ENCODE results near the gene ERICH6B.

The ERICH6B gene

GRCh38 chr13:45604892-45605291 lies 10.6 kb downstream of the ERICH6B start:
- Histone ChIP-seq H3K27me3 (peaks cover 0 to 11% of the 10 kb centered on the region in 2 donors), H3K27ac (no peak overlapping the region), H3K36me3 (no peaks in the 10 kb centered on the region), H3K4me1 (no peaks in the 10 kb centered on the region), H3K9me3 (no peaks in the 10 kb centered on the region), H3K4me3 (no peak overlapping the region)
- TF ChIP-seq, protein P1, sequence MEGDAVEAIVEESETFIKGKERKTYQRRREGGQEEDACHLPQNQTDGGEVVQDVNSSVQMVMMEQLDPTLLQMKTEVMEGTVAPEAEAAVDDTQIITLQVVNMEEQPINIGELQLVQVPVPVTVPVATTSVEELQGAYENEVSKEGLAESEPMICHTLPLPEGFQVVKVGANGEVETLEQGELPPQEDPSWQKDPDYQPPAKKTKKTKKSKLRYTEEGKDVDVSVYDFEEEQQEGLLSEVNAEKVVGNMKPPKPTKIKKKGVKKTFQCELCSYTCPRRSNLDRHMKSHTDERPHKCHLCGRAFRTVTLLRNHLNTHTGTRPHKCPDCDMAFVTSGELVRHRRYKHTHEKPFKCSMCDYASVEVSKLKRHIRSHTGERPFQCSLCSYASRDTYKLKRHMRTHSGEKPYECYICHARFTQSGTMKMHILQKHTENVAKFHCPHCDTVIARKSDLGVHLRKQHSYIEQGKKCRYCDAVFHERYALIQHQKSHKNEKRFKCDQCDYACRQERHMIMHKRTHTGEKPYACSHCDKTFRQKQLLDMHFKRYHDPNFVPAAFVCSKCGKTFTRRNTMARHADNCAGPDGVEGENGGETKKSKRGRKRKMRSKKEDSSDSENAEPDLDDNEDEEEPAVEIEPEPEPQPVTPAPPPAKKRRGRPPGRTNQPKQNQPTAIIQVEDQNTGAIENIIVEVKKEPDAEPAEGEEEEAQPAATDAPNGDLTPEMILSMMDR (IDR thresholded peaks at IDR 0.05), result no peak
- intact Hi-C loops (cut with DNase I; ENCODE audit: low total_unique reads), result no loop called here
- DNase-seq, result no peak

- Histone ChIP-seq H3K4me1 (no peaks in the 10 kb centered on the region), H3K36me3 (no peaks in the 10 kb centered on the region), H3K27ac (no peak overlapping the region), H3K9me3 (no peaks in the 10 kb centered on the region), H3K4me3 (no peak overlapping the region), H3K27me3 (peaks cover 0 to 11% of the 10 kb centered on the region in 2 donors)
- intact Hi-C loops (cut with DNase I; ENCODE audit: low total_unique reads), result no loop called here
- TF ChIP-seq, protein P1 (IDR thresholded peaks at IDR 0.05), result no peak
- DNase-seq, result no peak
Measured at GRCh38 chr13:45603338-45603737, 12.2 kb downstream of the ERICH6B start.

DNA sequence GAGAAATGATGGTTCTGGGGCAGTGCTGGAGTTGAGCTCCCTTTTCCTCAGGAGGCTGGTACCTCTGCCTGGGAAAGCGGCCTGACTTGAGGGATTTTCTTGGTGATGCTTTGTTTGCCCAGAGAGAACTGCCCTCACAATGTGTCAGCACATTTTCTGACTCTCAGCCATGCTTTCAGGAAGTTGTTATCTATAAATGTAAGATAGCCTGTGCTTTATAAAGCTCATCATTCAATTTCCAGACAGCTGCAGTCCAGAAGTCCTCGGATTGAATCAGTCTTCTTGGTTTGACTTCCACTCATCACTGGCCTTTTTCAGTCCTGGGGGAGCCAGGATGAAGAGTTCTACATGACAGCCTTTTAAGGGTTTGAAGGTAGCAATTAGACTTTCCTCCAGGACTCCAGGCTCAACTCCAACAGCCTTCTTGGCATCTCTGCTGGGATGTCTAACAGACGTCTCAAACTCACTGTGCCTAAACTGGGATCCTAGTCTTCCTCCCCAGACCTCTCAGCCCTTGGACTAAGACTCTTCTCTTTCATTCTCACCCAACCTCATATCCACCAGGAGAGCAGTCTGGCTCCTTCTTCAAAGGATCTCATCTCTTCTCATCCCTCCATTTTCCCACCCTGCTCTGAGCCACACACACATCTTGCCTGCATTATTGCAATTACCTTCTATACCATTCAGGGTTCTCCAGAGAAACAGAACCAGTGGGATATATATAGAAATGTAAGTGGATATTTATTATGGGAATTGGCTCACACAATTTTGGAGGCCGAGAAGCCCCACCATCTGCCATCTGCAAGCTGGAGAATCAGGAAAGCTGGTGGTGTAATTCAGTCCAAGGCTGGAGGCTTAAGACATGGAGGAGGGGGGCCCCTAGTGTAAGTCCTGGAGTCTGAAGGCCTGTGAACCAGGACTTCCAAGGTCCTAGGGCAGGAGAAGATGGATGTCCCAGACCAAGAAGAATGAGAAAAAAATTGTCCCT lies 13.1 kb downstream of the ERICH6B start:
- TF ChIP-seq, protein P1 (IDR thresholded peaks at IDR 0.05), result no peak
- intact Hi-C loops (cut with DNase I; ENCODE audit: low total_unique reads), result no loop called here
- Histone ChIP-seq H3K9me3 (no peaks in the 10 kb centered on the region), H3K27me3 (peaks cover 0 to 11% of the 10 kb centered on the region in 2 donors), H3K4me1 (no peaks in the 10 kb centered on the region), H3K27ac (no peak overlapping the region), H3K4me3 (no peak overlapping the region), H3K36me3 (no peaks in the 10 kb centered on the region)
- DNase-seq, result no peak

DNA sequence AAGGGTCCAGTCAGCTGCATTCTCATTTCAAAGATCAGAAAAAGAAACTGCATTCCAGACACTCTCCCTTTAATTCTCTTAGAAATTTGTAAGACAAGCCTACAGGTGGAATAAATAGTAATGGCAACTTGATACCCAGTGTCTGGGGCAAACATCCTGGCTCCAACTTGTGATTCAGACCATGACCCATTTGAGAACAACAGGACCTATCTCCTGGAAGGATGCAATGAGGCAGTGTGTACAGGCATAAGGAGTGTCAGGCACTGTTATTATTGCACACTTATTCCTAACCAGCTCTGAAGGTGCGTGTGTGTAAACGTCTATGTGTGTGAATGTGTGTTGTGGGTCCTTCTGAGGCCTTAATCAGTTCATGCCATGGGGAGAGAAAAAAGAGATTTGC lies 13.9 kb downstream of the ERICH6B start:
- Histone ChIP-seq H3K4me3 (no peak overlapping the region), H3K36me3 (no peaks in the 10 kb centered on the region), H3K27ac (no peak overlapping the region), H3K4me1 (no peaks in the 10 kb centered on the region), H3K9me3 (no peaks in the 10 kb centered on the region), H3K27me3 (peaks cover 0 to 11% of the 10 kb centered on the region in 2 donors)
- intact Hi-C loops (cut with DNase I; ENCODE audit: low total_unique reads), result no loop called here
- DNase-seq, result no peak
- TF ChIP-seq, protein P1 (IDR thresholded peaks at IDR 0.05), result no peak

- H3K27me3 ChIP-seq, result peaks cover 0 to 3% of the 10 kb centered on the region in 2 donors
- H3K4me3 ChIP-seq, result no peak overlapping the region
- DNase-seq, result no peak
- intact Hi-C loops (cut with DNase I; ENCODE audit: low total_unique reads), result no loop called here
- H3K9me3 ChIP-seq, result no peaks in the 10 kb centered on the region
- H3K36me3 ChIP-seq, result no peaks in the 10 kb centered on the region
- H3K4me1 ChIP-seq, result no peaks in the 10 kb centered on the region
- H3K27ac ChIP-seq, result no peak overlapping the region
- TF ChIP-seq, protein P1 (IDR thresholded peaks at IDR 0.05), result no peak
Measured at GRCh38 chr13:45598597-45598996, 16.9 kb downstream of the ERICH6B start.

Measured in tibial artery (tissue), 4 donors.